HL-60 (cell line): ENCODE results near the gene EREG.

Experiments used
- DNase-seq, 2 experiments: peaks; one replicate each; pipeline ENCODE4 v3.0.0-alpha.2; 2010 to 2020; ENCODE audit warnings: low read depth in 1 of 2, low spot score in 1 of 2
- H3K27ac ChIP-seq: fragments of 250-450 bp; sonication (Bioruptor Pico); replicated peaks from 2 replicates; pipeline ENCODE4 v1.5.1; 2020; ENCODE audit warnings: mild to moderate bottlenecking, moderate library complexity
- H3K27me3 ChIP-seq: fragments of 250-450 bp; sonication (Bioruptor Pico); 2 replicates; pipeline ENCODE4 v1.5.1; 2021; ENCODE audit warnings: mild to moderate bottlenecking, moderate library complexity; ENCODE audit not compliant: insufficient read depth, poor library complexity, severe bottlenecking
- H3K4me3 ChIP-seq: replicated peaks from 2 replicates; pipeline ENCODE4 v1.5.1; 2011; ENCODE audit warnings: mild to moderate bottlenecking, control low read depth, low read length; ENCODE audit not compliant: insufficient read depth
- CTCF ChIP-seq: IDR thresholded peaks from one replicate; pipeline ENCODE4 v1.5.1; 2011; ENCODE audit warnings: low read length, control low read depth, inconsistent platforms; ENCODE audit not compliant: insufficient read depth
- GABPA ChIP-seq: IDR thresholded peaks from 2 replicates; pipeline ENCODE4 v1.6.1; 2012; ENCODE audit warnings: low read depth
- POLR2AphosphoS5 ChIP-seq: IDR thresholded peaks from 2 replicates; pipeline ENCODE4 v1.6.1; 2012; ENCODE audit warnings: low read depth
- SPI1 ChIP-seq: IDR thresholded peaks from 2 replicates; pipeline ENCODE4 v1.6.1; 2012; ENCODE audit warnings: low read depth, mild to moderate bottlenecking, borderline replicate concordance
- TF ChIP-seq, protein P1 (sequence below): IDR thresholded peaks from 2 replicates; pipeline ENCODE4 v1.6.1; 2012; ENCODE audit warnings: low read depth; ENCODE audit not compliant: insufficient replicate concordance

EREG gene

GRCh38 chr4:74390677-74391076 is 25.7 kb downstream of the EREG start:
- TF ChIP-seq SPI1 (no peak), GABPA (no peak), CTCF (no peak), POLR2AphosphoS5 (no peak)
- DNase-seq: no peak
- Histone ChIP-seq H3K27ac (no peak overlapping the region), H3K4me3 (no peak overlapping the region), H3K27me3 (no peaks in the 10 kb centered on the region)

GRCh38 chr4:74391346-74391745 is 26.4 kb downstream of the EREG start:
- Histone ChIP-seq H3K4me3 (no peak overlapping the region), H3K27ac (no peak overlapping the region), H3K27me3 (no peaks in the 10 kb centered on the region)
- no peak for DNase-seq
- TF ChIP-seq CTCF (no peak), GABPA (no peak), SPI1 (no peak), POLR2AphosphoS5 (no peak)
- TF ChIP-seq, protein P1, sequence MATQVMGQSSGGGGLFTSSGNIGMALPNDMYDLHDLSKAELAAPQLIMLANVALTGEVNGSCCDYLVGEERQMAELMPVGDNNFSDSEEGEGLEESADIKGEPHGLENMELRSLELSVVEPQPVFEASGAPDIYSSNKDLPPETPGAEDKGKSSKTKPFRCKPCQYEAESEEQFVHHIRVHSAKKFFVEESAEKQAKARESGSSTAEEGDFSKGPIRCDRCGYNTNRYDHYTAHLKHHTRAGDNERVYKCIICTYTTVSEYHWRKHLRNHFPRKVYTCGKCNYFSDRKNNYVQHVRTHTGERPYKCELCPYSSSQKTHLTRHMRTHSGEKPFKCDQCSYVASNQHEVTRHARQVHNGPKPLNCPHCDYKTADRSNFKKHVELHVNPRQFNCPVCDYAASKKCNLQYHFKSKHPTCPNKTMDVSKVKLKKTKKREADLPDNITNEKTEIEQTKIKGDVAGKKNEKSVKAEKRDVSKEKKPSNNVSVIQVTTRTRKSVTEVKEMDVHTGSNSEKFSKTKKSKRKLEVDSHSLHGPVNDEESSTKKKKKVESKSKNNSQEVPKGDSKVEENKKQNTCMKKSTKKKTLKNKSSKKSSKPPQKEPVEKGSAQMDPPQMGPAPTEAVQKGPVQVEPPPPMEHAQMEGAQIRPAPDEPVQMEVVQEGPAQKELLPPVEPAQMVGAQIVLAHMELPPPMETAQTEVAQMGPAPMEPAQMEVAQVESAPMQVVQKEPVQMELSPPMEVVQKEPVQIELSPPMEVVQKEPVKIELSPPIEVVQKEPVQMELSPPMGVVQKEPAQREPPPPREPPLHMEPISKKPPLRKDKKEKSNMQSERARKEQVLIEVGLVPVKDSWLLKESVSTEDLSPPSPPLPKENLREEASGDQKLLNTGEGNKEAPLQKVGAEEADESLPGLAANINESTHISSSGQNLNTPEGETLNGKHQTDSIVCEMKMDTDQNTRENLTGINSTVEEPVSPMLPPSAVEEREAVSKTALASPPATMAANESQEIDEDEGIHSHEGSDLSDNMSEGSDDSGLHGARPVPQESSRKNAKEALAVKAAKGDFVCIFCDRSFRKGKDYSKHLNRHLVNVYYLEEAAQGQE: no peak

DNA sequence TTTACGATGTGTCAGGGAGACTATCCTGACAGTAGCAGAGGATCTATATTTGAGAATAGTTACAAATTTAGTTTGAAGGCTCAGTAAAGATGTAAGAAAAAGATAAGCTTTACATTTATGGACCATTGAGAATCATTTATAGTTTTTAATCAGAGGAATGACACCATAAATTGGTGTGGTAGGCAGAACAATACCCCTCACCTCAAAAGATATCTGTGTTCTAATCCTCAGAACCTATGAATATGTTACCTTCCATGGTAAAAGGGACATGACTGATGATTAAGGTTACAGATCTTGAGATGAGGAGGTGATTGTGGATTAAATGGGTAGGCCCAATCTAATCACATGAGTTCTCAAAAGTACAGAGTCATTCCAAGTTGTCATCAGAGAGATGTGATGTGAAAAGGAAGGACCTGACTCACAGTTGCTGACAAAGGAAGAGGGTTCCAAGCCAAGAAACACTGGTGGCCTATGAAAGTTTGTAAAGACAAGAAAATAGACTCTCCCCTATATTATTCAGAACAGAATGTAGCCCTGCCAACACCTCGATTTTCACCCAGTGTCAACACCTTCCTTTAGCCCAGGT is 27.0 kb downstream of the EREG start:
- Histone ChIP-seq H3K4me3 (no peak overlapping the region), H3K27me3 (no peaks in the 10 kb centered on the region), H3K27ac (no peak overlapping the region)
- DNase-seq: no peak
- TF ChIP-seq, protein P1: no peak
- TF ChIP-seq POLR2AphosphoS5: no peak
- TF ChIP-seq GABPA: no peak
- no peak for TF ChIP-seq CTCF
